Heart right ventricle (tissue), 16 donors: ENCODE measurements around the gene KXD1. TPM values are rescaled to one million over a fixed set of nuclear protein-coding genes. Genes with fewer than 3 reads are reported as not detected.

Source experiments
- ATAC-seq, 8 donors: fragments of 200-7000 bp; cut with Tn5 transposase; one replicate each; pipeline ENCODE4 v1.9.1; 2020; ENCODE audit warnings: mild to moderate bottlenecking in 8 of 8, moderate library complexity in 8 of 8, moderate number of reproducible peaks in 1 of 8
- DNase-seq, 2 donors: peaks; one replicate each; pipeline ENCODE4 v3.0.0-alpha.2; 2020
- H3K27ac ChIP-seq, 10 donors: fragments of 200-600 bp; sonication (generic) in 2 of 10; one replicate each; pipeline versions ENCODE4 v1.5.0 to v1.8.0; 2020 to 2022; ENCODE audit warnings: mild to moderate bottlenecking in 3 of 10
- H3K27me3 ChIP-seq, 7 donors: fragments of 200-600 bp; one replicate each; pipeline ENCODE4 v1.8.0; 2021 to 2022; ENCODE audit warnings: mild to moderate bottlenecking in 2 of 7
- H3K36me3 ChIP-seq, 9 donors: fragments of 200-600 bp; sonication (generic) in 1 of 9; one replicate each; pipeline versions ENCODE4 v1.5.0 to v1.8.0; 2020 to 2022; ENCODE audit warnings: mild to moderate bottlenecking in 2 of 9
- H3K4me1 ChIP-seq, 9 donors: fragments of 200-600 bp; sonication (generic) in 1 of 9; one replicate each; pipeline versions ENCODE4 v1.5.0 to v1.8.0; 2020 to 2022; ENCODE audit warnings: mild to moderate bottlenecking in 4 of 9
- H3K4me3 ChIP-seq, 10 donors: fragments of 200-600 bp; sonication (generic) in 2 of 10; one replicate each; pipeline versions ENCODE4 v1.5.0 to v1.8.0; 2020 to 2022; ENCODE audit warnings: mild to moderate bottlenecking in 7 of 10, moderate library complexity in 2 of 10
- H3K9me3 ChIP-seq, 11 donors: fragments of 200-600 bp in 10 of 11; sonication (generic) in 2 of 11; one replicate each; pipeline versions ENCODE4 v1.5.0 to v1.8.0; 2013 to 2022; ENCODE audit warnings: mild to moderate bottlenecking in 2 of 11, control low read depth in 1 of 11, moderate library complexity in 1 of 11
- WGBS, 2 donors: extraction: QIAGEN DNeasy Blood & Tissue Kit; methylation state at CpG; one replicate each; pipeline ENCODE4 v1.1.7; 2013; ENCODE audit warnings: inconsistent platforms in 1 of 2; 5-methylcytosine and 5-hydroxymethylcytosine counted together
- intact Hi-C, 10 donors: fragments of 100-400 bp; cut with DNase I; formaldehyde crosslinking; loops; one replicate each; pipeline versions ENCODE4 v1.11.1 to v1.14.2; 2022
- long read RNA-seq, 3 donors: library from polyadenylated mRNA; unstranded; transcript quantifications; one replicate each; pipeline ENCODE4 v2.0.0, GENCODE V29; 2020 to 2021
- polyA plus RNA-seq, 2 donors: library from polyadenylated mRNA; stranded (reverse); fragments of 200-250 nt; gene quantifications; one replicate each; pipeline ENCODE4 v1.2.3, GENCODE V29; 2013
- total RNA-seq, 10 donors: library from RNA; stranded (reverse); fragmentation: NEBNext Ultra II Directional in 3 of 10; extraction: Animal tissue kit (Norgen Biotek cat#: 25700) in 3 of 10; gene quantifications; one replicate each; pipeline versions ENCODE4 v1.2.1 to v1.2.4, GENCODE V29; 2021 to 2023
- TF ChIP-seq, protein P1 (sequence below), 9 donors: fragments of 200-600 bp; sonication (generic) in 2 of 9; IDR thresholded peaks; one replicate each; pipeline versions ENCODE4 v1.5.0 to v1.8.0; 2021 to 2022; ENCODE audit warnings: antibody characterized with exemption in 9 of 9, mild to moderate bottlenecking in 5 of 9, moderate library complexity in 1 of 9
- donor health status: Arrhythmogenic right ventricular cardiomyopathy.
- donor health status: ischemic (EF 13 %, LVEDD 7.1; RV severe dilation, severe dysfunction).
- donor health status: healthy with polysubstance abuse.
- donor health status: DM: no; HTN: yes; CAD: no.
- donor health status: DM: no; HTN: no; CAD: no.
- donor health status: ischemic (EF 25% LVEDD 6.9; RV normal size, moderate dysfunction).
- donor health status: ischemic (EF 25% LVEDD 5.7; RV mildly dilated, moderate dysfunction).
- donor health status: healthy.
- donor health status: DM: yes; HTN: yes; CAD: no.
- donor health status: Ischemic cardiomyopathy.
- donor health status: ischemic (EF 35%, LVEDD 5.7; RV mildly dilated, moderate dysfunction).
- donor health status: nonischemic (EF 11% LVEDD 7.7; RV severe dilation, severe dysfunction).
- donor health status: DM: yes; HTN: yes; CAD: no.
- donor health status: PGD.
- donor health status: ischemic (EF 29% LVEDD 5.4; RV normal size, mild dysfunction).
- donor health status: nonischemic (EF 23%, LVEDD 6.1; RV moderate dilation, normal function).

Gene KXD1, protein sequence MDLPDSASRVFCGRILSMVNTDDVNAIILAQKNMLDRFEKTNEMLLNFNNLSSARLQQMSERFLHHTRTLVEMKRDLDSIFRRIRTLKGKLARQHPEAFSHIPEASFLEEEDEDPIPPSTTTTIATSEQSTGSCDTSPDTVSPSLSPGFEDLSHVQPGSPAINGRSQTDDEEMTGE
- total RNA-seq (10 to 100 TPM; 35.6 to 63.9 (median 45.6) TPM), polyA plus RNA-seq (10 to 100 TPM; 41.2 to 88.6 TPM)
- long read RNA-seq, donor 1, transcript KXD1-201 (5 exons, 1,426 nt): major isoform, 22 of 40 reads
- long read RNA-seq, donor 1, partial matches to known transcripts: 12 of 40 reads
- long read RNA-seq, donor 1, other reads (novel, unspliced or antisense): 2 of 40 reads
- long read RNA-seq, donor 2, transcript KXD1-201 (5 exons, 1,426 nt): major isoform, 27 of 44 reads
- long read RNA-seq, donor 2, partial matches to known transcripts: 1 of 44 reads
- long read RNA-seq, donor 2, other reads (novel, unspliced or antisense): 12 of 44 reads
- long read RNA-seq, donor 3, transcript KXD1-201 (5 exons, 1,426 nt): major isoform, 69 of 89 reads
- long read RNA-seq, donor 3, partial matches to known transcripts: 1 of 89 reads
- long read RNA-seq, donor 3, other reads (novel, unspliced or antisense): 9 of 89 reads

DNA sequence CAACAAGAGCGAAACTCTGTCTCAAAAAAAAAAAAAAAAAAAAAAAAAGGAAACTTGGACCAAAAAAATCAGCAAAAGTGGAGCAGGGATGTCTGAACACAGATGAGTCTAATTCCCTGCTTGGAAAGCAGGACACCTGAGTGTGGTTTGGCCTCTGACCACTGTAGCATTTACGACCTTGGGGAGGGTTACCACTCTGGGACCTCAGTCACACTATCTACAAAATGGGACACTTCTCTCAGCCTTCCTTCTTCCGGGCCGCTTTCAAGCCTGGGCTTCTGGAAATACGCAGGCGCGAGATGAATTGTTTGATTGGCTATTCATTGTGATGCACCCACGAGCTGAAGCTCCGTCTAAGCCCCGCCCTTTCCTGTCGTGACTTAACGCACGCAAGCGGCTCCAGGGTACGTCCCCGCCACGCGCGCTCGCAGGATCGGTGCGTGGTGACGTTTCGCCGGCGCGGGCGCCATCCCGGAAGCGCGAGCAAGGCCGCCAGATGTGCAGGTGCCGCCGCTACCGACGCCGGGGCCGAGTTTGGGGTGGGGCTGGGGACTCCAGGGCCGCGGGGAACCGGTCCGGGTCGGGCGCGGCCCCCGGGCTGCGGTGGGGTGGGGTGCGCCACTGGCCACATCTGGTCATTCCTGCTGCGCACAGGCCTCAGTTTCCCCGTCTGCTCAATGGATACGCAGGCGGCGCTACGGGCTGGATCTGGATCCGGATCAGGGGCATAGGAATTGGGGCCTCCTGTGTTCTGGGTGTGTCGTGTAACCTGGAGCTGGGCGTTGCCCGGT is at the start of gene KXD1:
Gene KXD1 (plus strand): TSS at position 460 of the 791 bp plus-strand sequence. CDS start 4,187 bp downstream, outside the sequence.
- TF ChIP-seq, protein P1, sequence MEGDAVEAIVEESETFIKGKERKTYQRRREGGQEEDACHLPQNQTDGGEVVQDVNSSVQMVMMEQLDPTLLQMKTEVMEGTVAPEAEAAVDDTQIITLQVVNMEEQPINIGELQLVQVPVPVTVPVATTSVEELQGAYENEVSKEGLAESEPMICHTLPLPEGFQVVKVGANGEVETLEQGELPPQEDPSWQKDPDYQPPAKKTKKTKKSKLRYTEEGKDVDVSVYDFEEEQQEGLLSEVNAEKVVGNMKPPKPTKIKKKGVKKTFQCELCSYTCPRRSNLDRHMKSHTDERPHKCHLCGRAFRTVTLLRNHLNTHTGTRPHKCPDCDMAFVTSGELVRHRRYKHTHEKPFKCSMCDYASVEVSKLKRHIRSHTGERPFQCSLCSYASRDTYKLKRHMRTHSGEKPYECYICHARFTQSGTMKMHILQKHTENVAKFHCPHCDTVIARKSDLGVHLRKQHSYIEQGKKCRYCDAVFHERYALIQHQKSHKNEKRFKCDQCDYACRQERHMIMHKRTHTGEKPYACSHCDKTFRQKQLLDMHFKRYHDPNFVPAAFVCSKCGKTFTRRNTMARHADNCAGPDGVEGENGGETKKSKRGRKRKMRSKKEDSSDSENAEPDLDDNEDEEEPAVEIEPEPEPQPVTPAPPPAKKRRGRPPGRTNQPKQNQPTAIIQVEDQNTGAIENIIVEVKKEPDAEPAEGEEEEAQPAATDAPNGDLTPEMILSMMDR (IDR thresholded peaks at IDR 0.05): no peak
- H3K27me3 ChIP-seq: no peaks in the 10 kb centered on the region
- H3K9me3 ChIP-seq: no peaks in the 10 kb centered on the region
- DNase-seq (peak; percentile 96 to 99), ATAC-seq (peak; percentile 96 to 99 (median 98))
- peak within 1 kb of the TSS; percentile 66 to 98 (median 95) for H3K27ac ChIP-seq
- WGBS, 2 donors: 1% methylated on average over 58 of the region's 58 CpGs
- peaks cover 4 to 45% (median 28%) of the 10 kb centered on the region in 9 donors for H3K4me1 ChIP-seq
- intact Hi-C loops: loop anchor here in 4 of 10 donors (1.0 to 5.0 kb wide), 4 partner anchors 14 to 80 kb away; partner anchors contain the start of genes ELL (in 4 of the 4) and FKBP8 (in 1 of the 4)
- H3K36me3 ChIP-seq: peaks cover 0 to 18% (median 0%) of the 10 kb centered on the region in 9 donors
- peak within 1 kb of the TSS; percentile 71 to 96 (median 87) for H3K4me3 ChIP-seq

DNA sequence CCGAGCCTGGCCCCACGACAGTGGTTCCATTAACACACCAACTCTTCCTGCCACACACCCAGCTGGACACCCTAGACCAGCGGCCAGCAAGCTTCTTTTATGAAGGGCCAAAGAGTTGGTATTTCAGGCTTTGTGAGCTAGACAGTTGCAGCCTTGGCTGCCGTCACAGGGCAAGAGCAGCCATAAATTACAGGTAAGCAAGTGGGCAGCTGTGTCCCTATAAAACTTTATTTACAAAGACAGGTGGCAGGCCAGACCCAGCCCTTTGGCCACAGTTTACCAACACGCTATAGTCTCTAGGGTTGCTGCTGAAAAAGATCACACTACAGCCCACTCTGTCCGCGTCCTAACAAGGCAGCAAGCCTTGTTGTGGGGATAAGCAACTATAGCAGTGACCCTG is 49.1 kb upstream of the KXD1 start:
- intact Hi-C loops: loop anchor here in 1 of 10 donors (5.0 kb wide), 1 partner anchor 41 kb away; no protein-coding TSS in a partner anchor
- Histone ChIP-seq H3K27ac (peak overlapping the region in 9 of 10 donors; percentile 63 to 90 (median 75)), H3K36me3 (peaks cover 0 to 5% (median 0%) of the 10 kb centered on the region in 9 donors), H3K4me3 (no peak overlapping the region), H3K9me3 (no peaks in the 10 kb centered on the region), H3K27me3 (no peaks in the 10 kb centered on the region), H3K4me1 (peaks cover 44 to 93% (median 80%) of the 10 kb centered on the region in 9 donors)
- no peak for DNase-seq
- TF ChIP-seq, protein P1 (IDR thresholded peaks at IDR 0.05): no peak
- ATAC-seq: no peak
- 79 to 90% methylated on average over 7 of the region's 7 CpGs for WGBS, 2 donors

DNA sequence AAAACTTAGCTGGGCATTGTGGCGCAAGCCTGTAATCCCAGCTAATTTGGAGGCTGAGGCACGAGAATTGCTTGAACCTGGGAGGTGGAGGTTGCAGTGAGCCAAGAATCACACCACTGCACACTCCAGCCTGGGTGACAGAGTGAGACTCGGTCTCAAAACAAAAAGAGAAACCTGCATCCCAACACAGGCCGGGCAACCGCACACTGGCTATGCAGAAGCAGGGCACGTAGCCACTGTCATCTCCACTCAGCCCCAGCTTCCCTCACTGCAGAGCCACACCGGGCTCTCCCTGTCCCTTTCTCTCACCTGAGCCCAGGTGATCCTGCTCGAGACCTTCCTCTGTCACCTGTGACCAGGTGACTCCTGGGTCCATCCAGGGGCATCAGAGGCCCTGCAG is 47.5 kb upstream of the KXD1 start:
- WGBS, 2 donors: 92 to 93% methylated on average over 8 of the region's 8 CpGs
- ATAC-seq (no peak), DNase-seq (no peak)
- Histone ChIP-seq H3K27me3 (no peaks in the 10 kb centered on the region), H3K27ac (peak overlapping the region in 1 of 10 donors; percentile 31), H3K9me3 (no peaks in the 10 kb centered on the region), H3K4me3 (no peak overlapping the region), H3K36me3 (peaks cover 0 to 8% (median 0%) of the 10 kb centered on the region in 9 donors), H3K4me1 (peaks cover 43 to 93% (median 80%) of the 10 kb centered on the region in 9 donors)
- intact Hi-C loops: loop anchor here in 3 of 10 donors (5.0 to 10.0 kb wide), 2 partner anchors 38 to 45 kb away; no protein-coding TSS in a partner anchor
- TF ChIP-seq, protein P1 (IDR thresholded peaks at IDR 0.05): no peak
